GM23338 (cell line): ENCODE results near the gene NMBR. TPM values are rescaled to one million over a fixed set of nuclear protein-coding genes. Genes with fewer than 3 reads are reported as not detected.

Experiments
- ATAC-seq: fragments of 200-7000 bp; cut with Tn5 transposase; 3 replicates; pipeline ENCODE4 v1.9.1; 2020
- DNase-seq: peaks from one replicate; pipeline ENCODE4 v3.0.0-alpha.2; 2015; ENCODE audit warnings: low spot score
- H2AFZ ChIP-seq: fragments of 200-600 bp; sonication (generic); 2 replicates; pipeline ENCODE4 v1.8.0; 2016; ENCODE audit warnings: antibody characterized with exemption, mild to moderate bottlenecking, moderate library complexity
- H3F3A ChIP-seq: fragments of 200-600 bp; sonication (generic); replicated peaks from 2 replicates; pipeline ENCODE4 v1.8.0; 2017; ENCODE audit warnings: antibody characterized with exemption, mixed run types, low read depth
- H3K27ac ChIP-seq: fragments of 200-600 bp; sonication (generic); 2 replicates; pipeline ENCODE4 v1.6.1; 2016; ENCODE audit warnings: low read depth
- H3K27me3 ChIP-seq: fragments of 200-600 bp; sonication (generic); 2 replicates; pipeline ENCODE4 v1.8.0; 2016; ENCODE audit warnings: mild to moderate bottlenecking, mixed run types, moderate library complexity; ENCODE audit not compliant: insufficient read depth
- H3K36me3 ChIP-seq: fragments of 200-600 bp; sonication (generic); 2 replicates; pipeline ENCODE4 v1.8.0; 2016; ENCODE audit warnings: mild to moderate bottlenecking; ENCODE audit not compliant: insufficient read depth
- H3K4me1 ChIP-seq: fragments of 200-600 bp; sonication (generic); 2 replicates; pipeline ENCODE4 v1.8.0; 2016; ENCODE audit warnings: mild to moderate bottlenecking, moderate library complexity; ENCODE audit not compliant: insufficient read depth
- H3K4me2 ChIP-seq: fragments of 200-600 bp; sonication (generic); 2 replicates; pipeline ENCODE4 v1.7.1; 2017; ENCODE audit warnings: mixed run types
- H3K4me3 ChIP-seq: fragments of 200-600 bp; sonication (generic); 2 replicates; pipeline ENCODE4 v1.6.1; 2016; ENCODE audit warnings: mixed run types
- H3K79me2 ChIP-seq: fragments of 200-600 bp; sonication (generic); replicated peaks from 2 replicates; pipeline ENCODE4 v1.8.0; 2017; ENCODE audit warnings: mild to moderate bottlenecking; ENCODE audit not compliant: insufficient read depth
- H3K9me2 ChIP-seq: fragments of 200-600 bp; sonication (generic); 2 replicates; pipeline ENCODE4 v1.8.0; 2017; ENCODE audit not compliant: insufficient read depth
- H4K20me1 ChIP-seq: fragments of 200-600 bp; sonication (generic); replicated peaks from 2 replicates; pipeline ENCODE4 v1.8.0; 2017; ENCODE audit warnings: mild to moderate bottlenecking; ENCODE audit not compliant: insufficient read depth
- H3K27ac Mint-ChIP-seq: 2 replicates; pipeline ENCODE4 v1.8.0; 2020; ENCODE audit warnings: inconsistent platforms, mild to moderate bottlenecking, moderate library complexity, mixed read lengths
- H3K27me3 Mint-ChIP-seq: 3 replicates; pipeline ENCODE4 v1.8.0; 2022; ENCODE audit warnings: low read depth, mild to moderate bottlenecking, moderate library complexity, mixed read lengths, inconsistent platforms; ENCODE audit not compliant: insufficient read depth, poor library complexity
- H3K36me3 Mint-ChIP-seq: 3 replicates; pipeline ENCODE4 v1.8.0; 2021; ENCODE audit warnings: low read depth, mild to moderate bottlenecking, inconsistent platforms, moderate library complexity, mixed read lengths
- H3K4me1 Mint-ChIP-seq: 3 replicates; pipeline ENCODE4 v1.8.0; 2020; ENCODE audit warnings: mild to moderate bottlenecking, inconsistent platforms, mixed read lengths
- H3K4me3 Mint-ChIP-seq: 3 replicates; pipeline ENCODE4 v1.8.0; 2021; ENCODE audit warnings: moderate library complexity, mild to moderate bottlenecking, inconsistent platforms, mixed read lengths
- H3K9me3 Mint-ChIP-seq: 3 replicates; pipeline ENCODE4 v1.8.0; 2020; ENCODE audit warnings: moderate library complexity, mild to moderate bottlenecking, inconsistent platforms, mixed read lengths
- CREB1 ChIP-seq: fragments of 250-450 bp; sonication (Bioruptor Pico); IDR thresholded peaks from 2 replicates; pipeline ENCODE4 v1.5.0; 2020; ENCODE audit warnings: low read depth, mild to moderate bottlenecking, moderate library complexity
- CTCF ChIP-seq, 2 experiments: fragments of 200-600 bp in 1 of 2; sonication (generic) in 1 of 2; conservative IDR thresholded peaks; 2 replicates each; pipeline versions ENCODE4 v1.5.1 to v1.6.1; 2016 to 2017; ENCODE audit warnings: antibody characterized with exemption in 2 of 2, low read depth in 2 of 2, mild to moderate bottlenecking in 2 of 2, moderate library complexity in 1 of 2
- ETS1 ChIP-seq: IDR thresholded peaks from 2 replicates; pipeline ENCODE4 v1.6.1; 2016; ENCODE audit warnings: antibody characterized with exemption
- EZH2 ChIP-seq: fragments of 200-600 bp; sonication (generic); IDR thresholded peaks from one replicate; pipeline ENCODE4 v1.8.0; 2017; ENCODE audit warnings: antibody characterized with exemption, mild to moderate bottlenecking, low read depth; ENCODE audit not compliant: unreplicated experiment
- JUNB ChIP-seq: IDR thresholded peaks from one replicate; pipeline ENCODE4 v1.6.1; 2016; ENCODE audit warnings: antibody characterized with exemption; ENCODE audit not compliant: unreplicated experiment
- NANOG ChIP-seq: IDR thresholded peaks from 2 replicates; pipeline ENCODE4 v1.6.1; 2016; ENCODE audit warnings: antibody characterized with exemption, borderline replicate concordance
- POLR2AphosphoS5 ChIP-seq: IDR thresholded peaks from 2 replicates; pipeline ENCODE4 v1.6.1; 2016; ENCODE audit warnings: antibody characterized with exemption, low read depth
- STAT1 ChIP-seq: IDR thresholded peaks from one replicate; pipeline ENCODE4 v1.6.1; 2016; ENCODE audit warnings: antibody characterized with exemption; ENCODE audit not compliant: unreplicated experiment
- ZNF114 ChIP-seq: fragments of 250-450 bp; sonication (Bioruptor Pico); IDR thresholded peaks from 2 replicates; pipeline ENCODE4 v1.5.0; 2020; ENCODE audit warnings: mild to moderate bottlenecking, moderate library complexity
- ZNF462 ChIP-seq: fragments of 250-450 bp; sonication (Bioruptor Pico); IDR thresholded peaks from 2 replicates; pipeline ENCODE4 v1.5.0; 2020; ENCODE audit warnings: mild to moderate bottlenecking, moderate library complexity
- polyA plus RNA-seq: library from polyadenylated mRNA; unstranded; fragments of >200 nt; fragmentation: Nextera tagmentation; extraction: Ambion mirVana; gene quantifications from 2 replicates; pipeline ENCODE4 v1.2.1, GENCODE V29; 2016
- total RNA-seq: library from RNA; depleted of rRNA; stranded (reverse); fragments of >200 nt; shearing (Covaris generic); gene quantifications from 2 replicates; pipeline ENCODE4 v1.2.3, GENCODE V29; 2014

The NMBR gene
- total and polyA plus RNA-seq, 2 experiments from 2014 or later, result not detected

GRCh38 chr6:142071981-142072380, 74.9 kb downstream of the NMBR start (continued):
- TF ChIP-seq ZNF462 (CRISPR knock-in tag) (peak; percentile 26; the same call in 1 of the 2 replicates), ETS1 (no peak), NANOG (no peak), JUNB (no peak), STAT1 (no peak), CTCF (conservative IDR thresholded peaks at IDR 0.05; ENCODE audit: low read depth in 2 of 2) (peak; percentile 56 to 67), POLR2AphosphoS5 (no peak)

GRCh38 chr6:142068416-142068815, 78.5 kb downstream of the NMBR start:
- Histone ChIP-seq H3K79me2 (no peaks in the 10 kb centered on the region), H3F3A (no peaks in the 10 kb centered on the region), H2AFZ (no peak overlapping the region), H3K4me3 (no peak overlapping the region), H3K9me2 (0 out of 2 replicates have a peak, but pooled peaks cover 4% of the 10 kb centered on the region), H4K20me1 (no peaks in the 10 kb centered on the region), H3K27me3 (no peaks in the 10 kb centered on the region), H3K4me1 (no peaks in the 10 kb centered on the region), H3K36me3 (no peaks in the 10 kb centered on the region; the same call in 1 of the 2 replicates), H3K4me2 (no peak overlapping the region), H3K27ac (no peak overlapping the region)
- Mint-ChIP-seq H3K27ac (no peak overlapping the region), H3K4me3 (no peak overlapping the region), H3K36me3 (no peaks in the 10 kb centered on the region; the same call in 2 of the 3 replicates), H3K27me3 (peaks cover 3% of the 10 kb centered on the region), H3K4me1 (no peaks in the 10 kb centered on the region), H3K9me3 (peaks cover 8% of the 10 kb centered on the region; the same call in 1 of the 3 replicates)
- DNase-seq (no peak), ATAC-seq (no peak)
- TF ChIP-seq JUNB, result no peak
- TF ChIP-seq CREB1 (CRISPR knock-in tag), result no peak
- no peak for TF ChIP-seq NANOG
- no peak for TF ChIP-seq CTCF (conservative IDR thresholded peaks at IDR 0.05; ENCODE audit: low read depth in 2 of 2)
- TF ChIP-seq EZH2, result no peak
- TF ChIP-seq STAT1, result no peak
- TF ChIP-seq POLR2AphosphoS5, result no peak
- no peak for TF ChIP-seq ZNF114
